Mesenchymal stem cell (in vitro differentiated cells and primary cell): Measurements from ENCODE around the gene NDNF. TPM values are rescaled to one million over a fixed set of nuclear protein-coding genes. Genes with fewer than 3 reads are reported as not detected.
A peak's percentile ranks its signal among the peaks of the same experiment; 100 is the strongest.

Experiments
- DNase-seq: peaks from one replicate; pipeline ENCODE4 v3.0.0-alpha.2; 2013
- H2AFZ ChIP-seq: one replicate; pipeline ENCODE4 v1.6.1; 2013; ENCODE audit warnings: low read depth, mild to moderate bottlenecking, control low read depth, inconsistent platforms, low read length, moderate library complexity
- H2AK5ac ChIP-seq: 2 replicates; pipeline ENCODE4 v1.6.1; 2013; ENCODE audit warnings: low read length, moderate library complexity, mild to moderate bottlenecking, inconsistent platforms; ENCODE audit not compliant: severe bottlenecking
- H2BK120ac ChIP-seq: one replicate; pipeline ENCODE4 v1.6.1; 2013; ENCODE audit warnings: low read depth, mild to moderate bottlenecking, inconsistent platforms, low read length, moderate library complexity
- H2BK12ac ChIP-seq, 2 experiments: one replicate each; pipeline ENCODE4 v1.6.1; 2013; ENCODE audit warnings: inconsistent platforms in 2 of 2, low read length in 2 of 2, mild to moderate bottlenecking in 2 of 2, moderate library complexity in 2 of 2, control low read depth in 1 of 2
- H2BK15ac ChIP-seq: one replicate; pipeline ENCODE4 v1.6.1; 2013; ENCODE audit warnings: mild to moderate bottlenecking, low read depth, inconsistent platforms; ENCODE audit not compliant: poor library complexity, severe bottlenecking
- H2BK5ac ChIP-seq: 2 replicates; pipeline ENCODE4 v1.6.1; 2013; ENCODE audit warnings: low read depth, mild to moderate bottlenecking, low read length, control low read depth, inconsistent platforms; ENCODE audit not compliant: poor library complexity, severe bottlenecking
- H3K14ac ChIP-seq, 2 experiments: one replicate each; pipeline ENCODE4 v1.6.1; 2013; ENCODE audit warnings: inconsistent platforms in 2 of 2, low read length in 2 of 2, control low read depth in 1 of 2, mild to moderate bottlenecking in 1 of 2, moderate library complexity in 1 of 2
- H3K18ac ChIP-seq, 2 experiments: one replicate each; pipeline ENCODE4 v1.6.1; 2013; ENCODE audit warnings: inconsistent platforms in 2 of 2, low read length in 2 of 2, control low read depth in 1 of 2, low read depth in 1 of 2, mild to moderate bottlenecking in 1 of 2
- H3K23ac ChIP-seq, 2 experiments: one replicate each; pipeline ENCODE4 v1.6.1; 2013; ENCODE audit warnings: inconsistent platforms in 2 of 2, low read length in 2 of 2, mild to moderate bottlenecking in 2 of 2, moderate library complexity in 2 of 2, control low read depth in 1 of 2
- H3K27ac ChIP-seq: 2 replicates; pipeline ENCODE4 v1.5.1; 2013; ENCODE audit warnings: mild to moderate bottlenecking, moderate library complexity, low read length, control low read depth, inconsistent platforms; ENCODE audit not compliant: poor library complexity, severe bottlenecking
- H3K27me3 ChIP-seq, 2 experiments: 2 replicates each; pipeline versions ENCODE4 v1.6.1 to v1.7.0; 2013; ENCODE audit warnings: low read length in 2 of 2, mild to moderate bottlenecking in 2 of 2, moderate library complexity in 2 of 2, control low read depth in 1 of 2, inconsistent platforms in 1 of 2; ENCODE audit not compliant: control insufficient read depth in 1 of 2, insufficient read depth in 1 of 2
- H3K36me3 ChIP-seq, 2 experiments: 2 replicates each; pipeline versions ENCODE4 v1.6.1 to v1.7.0; 2013; ENCODE audit warnings: low read length in 2 of 2, control low read depth in 1 of 2, inconsistent platforms in 1 of 2, low read depth in 1 of 2, mild to moderate bottlenecking in 1 of 2; ENCODE audit not compliant: insufficient read depth in 2 of 2, control insufficient read depth in 1 of 2
- H3K4ac ChIP-seq, 2 experiments: one replicate each; pipeline ENCODE4 v1.6.1; 2013; ENCODE audit warnings: inconsistent platforms in 2 of 2, low read length in 2 of 2, mild to moderate bottlenecking in 2 of 2, moderate library complexity in 2 of 2, control low read depth in 1 of 2, low read depth in 1 of 2
- H3K4me1 ChIP-seq: 2 replicates; pipeline ENCODE4 v1.6.1; 2013; ENCODE audit warnings: low read depth, low read length, control low read depth; ENCODE audit not compliant: control insufficient read depth, insufficient read depth
- H3K4me2 ChIP-seq: 2 replicates; pipeline ENCODE4 v1.6.1; 2013; ENCODE audit warnings: low read length, mild to moderate bottlenecking, inconsistent platforms; ENCODE audit not compliant: poor library complexity, severe bottlenecking
- H3K4me3 ChIP-seq, 2 experiments: 2 replicates each; pipeline versions ENCODE4 v1.5.1 to v1.7.0; 2013; ENCODE audit warnings: low read length in 2 of 2, mild to moderate bottlenecking in 2 of 2, control low read depth in 1 of 2, low read depth in 1 of 2; ENCODE audit not compliant: insufficient read depth in 1 of 2
- H3K79me1 ChIP-seq: replicated peaks from 2 replicates; pipeline ENCODE4 v1.6.1; 2013; ENCODE audit warnings: mild to moderate bottlenecking, control low read depth, low read length, inconsistent platforms; ENCODE audit not compliant: poor library complexity, severe bottlenecking
- H3K9ac ChIP-seq: 2 replicates; pipeline ENCODE4 v1.7.0; 2013; ENCODE audit warnings: mild to moderate bottlenecking, low read length, moderate library complexity
- H3K9me3 ChIP-seq: 2 replicates; pipeline ENCODE4 v1.7.0; 2013; ENCODE audit warnings: mild to moderate bottlenecking, low read length; ENCODE audit not compliant: control insufficient read depth
- H4K8ac ChIP-seq: one replicate; pipeline ENCODE4 v1.6.1; 2013; ENCODE audit warnings: inconsistent platforms, mild to moderate bottlenecking, low read length, moderate library complexity
- H4K91ac ChIP-seq: one replicate; pipeline ENCODE4 v1.6.1; 2013; ENCODE audit warnings: mild to moderate bottlenecking, low read length, inconsistent platforms
- WGBS: methylation state at CpG from one replicate; pipeline ENCODE4 v1.1.7; 2013; ENCODE audit warnings: mixed read lengths; 5-methylcytosine and 5-hydroxymethylcytosine counted together
- polyA plus RNA-seq, 2 experiments: library from polyadenylated mRNA; stranded (reverse); fragments of 200-250 nt; gene quantifications; one replicate each; pipeline ENCODE4 v1.2.3, GENCODE V29; 2013

Gene NDNF
- 0.12 TPM for polyA plus RNA-seq (2013, experiment 1 of 2)
- 0.14 TPM for polyA plus RNA-seq (2013, experiment 2 of 2)

- Histone ChIP-seq H3K4me1 (peaks cover 18% of the 10 kb centered on the region), H3K27ac (no peak within 1 kb of the TSS), H3K36me3 (no peaks in the 10 kb centered on the region), H2BK12ac (no peak within 1 kb of the TSS), H2AK5ac (no peak within 1 kb of the TSS), H3K9me3 (no peaks in the 10 kb centered on the region), H2BK120ac (no peak within 1 kb of the TSS), H3K14ac (no peak within 1 kb of the TSS), H2BK5ac (no peak within 1 kb of the TSS), H3K4me3 (peak within 1 kb of the TSS; percentile 48 to 88), H3K27me3 (peaks cover 13 to 35% of the 10 kb centered on the region in 2 experiments), H2BK15ac (peak within 1 kb of the TSS; percentile 87), H3K18ac (peak within 1 kb of the TSS in 1 of 2 experiments; percentile 41), H3K23ac (peak within 1 kb of the TSS in 1 of 2 experiments; percentile 90), H4K91ac (peak within 1 kb of the TSS; percentile 37), H4K8ac (no peak within 1 kb of the TSS), H3K4ac (no peak within 1 kb of the TSS), H3K79me1 (no peaks in the 10 kb centered on the region), H2AFZ (peak within 1 kb of the TSS; percentile 89), H3K9ac (peak within 1 kb of the TSS; percentile 79), H3K4me2 (peak within 1 kb of the TSS; percentile 84)
- WGBS = 2% methylated on average over 32 of the region's 76 CpGs
- DNase-seq = peak; percentile 55
Measured at GRCh38 chr4:121072224-121073003, at the start of gene NDNF. TSS of gene NDNF (minus strand) at chr4:121072535. CDS start at chr4:121045837, 26,698 bp downstream.

GRCh38 chr4:121119715-121120114, 47.4 kb upstream of the NDNF start:
- WGBS = no CpG with 5 or more reads among the region's 1 CpG
- no peak overlapping the region for H3K4ac ChIP-seq
- no peak overlapping the region for H2AFZ ChIP-seq

GRCh38 chr4:121118344-121118743, 46.0 kb upstream of the NDNF start:
- Histone ChIP-seq H2BK5ac (no peak overlapping the region), H3K4ac (no peak overlapping the region), H3K4me3 (no peak overlapping the region), H2BK15ac (no peak overlapping the region), H3K14ac (no peak overlapping the region), H3K9me3 (no peaks in the 10 kb centered on the region), H2AK5ac (no peak overlapping the region), H4K91ac (no peak overlapping the region), H3K18ac (no peak overlapping the region), H3K36me3 (no peaks in the 10 kb centered on the region), H3K79me1 (no peaks in the 10 kb centered on the region), H3K27ac (no peak overlapping the region), H3K23ac (no peak overlapping the region), H2BK120ac (no peak overlapping the region), H2BK12ac (no peak overlapping the region), H3K9ac (no peak overlapping the region), H3K4me2 (no peak overlapping the region), H3K27me3 (no peaks in the 10 kb centered on the region), H4K8ac (no peak overlapping the region), H3K4me1 (no peaks in the 10 kb centered on the region), H2AFZ (no peak overlapping the region)
- DNase-seq = no peak
- WGBS = no CpG with 5 or more reads among the region's 2 CpGs

More at GRCh38 chr4:121119715-121120114, 47.4 kb upstream of the NDNF start:
- Histone ChIP-seq H3K79me1 (no peaks in the 10 kb centered on the region), H2BK15ac (no peak overlapping the region), H3K4me1 (no peaks in the 10 kb centered on the region), H2AK5ac (no peak overlapping the region), H3K4me2 (no peak overlapping the region), H4K8ac (no peak overlapping the region), H3K27me3 (no peaks in the 10 kb centered on the region), H3K27ac (no peak overlapping the region), H3K9ac (no peak overlapping the region), H3K14ac (no peak overlapping the region), H3K4me3 (no peak overlapping the region), H4K91ac (no peak overlapping the region), H2BK5ac (no peak overlapping the region), H3K18ac (no peak overlapping the region), H3K23ac (no peak overlapping the region), H2BK12ac (no peak overlapping the region), H3K36me3 (no peaks in the 10 kb centered on the region), H2BK120ac (no peak overlapping the region), H3K9me3 (no peaks in the 10 kb centered on the region)
- no peak for DNase-seq

GRCh38 chr4:121114756-121115155, 42.4 kb upstream of the NDNF start:
- H2AFZ ChIP-seq = no peak overlapping the region
- H2BK120ac ChIP-seq = no peak overlapping the region
- H2BK5ac ChIP-seq = no peak overlapping the region
- no peaks in the 10 kb centered on the region for H3K79me1 ChIP-seq
- H3K27me3 ChIP-seq = no peaks in the 10 kb centered on the region
- peaks cover 8% of the 10 kb centered on the region for H3K9me3 ChIP-seq
- H3K36me3 ChIP-seq = no peaks in the 10 kb centered on the region
- no peak overlapping the region for H3K4me3 ChIP-seq
- H3K14ac ChIP-seq = no peak overlapping the region
- H3K4me1 ChIP-seq = no peaks in the 10 kb centered on the region
- H3K27ac ChIP-seq = no peak overlapping the region
- no peak overlapping the region for H2AK5ac ChIP-seq
- H4K91ac ChIP-seq = no peak overlapping the region
- no peak overlapping the region for H3K4ac ChIP-seq
- H2BK15ac ChIP-seq = no peak overlapping the region
- H3K18ac ChIP-seq = no peak overlapping the region
- H2BK12ac ChIP-seq = no peak overlapping the region
- DNase-seq = no peak
- no peak overlapping the region for H3K9ac ChIP-seq
- no CpG with 5 or more reads among the region's 1 CpG for WGBS
- no peak overlapping the region for H4K8ac ChIP-seq
- H3K23ac ChIP-seq = no peak overlapping the region
- no peak overlapping the region for H3K4me2 ChIP-seq
